HL-60 (cell line): Measurements from ENCODE around the gene TAF5L.

ENCODE experiments used
- DNase-seq, 2 experiments: peaks; one replicate each; pipeline ENCODE4 v3.0.0-alpha.2; 2010 to 2020; ENCODE audit warnings: low read depth in 1 of 2, low spot score in 1 of 2
- H3K27ac ChIP-seq: fragments of 250-450 bp; sonication (Bioruptor Pico); replicated peaks from 2 replicates; pipeline ENCODE4 v1.5.1; 2020; ENCODE audit warnings: mild to moderate bottlenecking, moderate library complexity
- H3K27me3 ChIP-seq: fragments of 250-450 bp; sonication (Bioruptor Pico); 2 replicates; pipeline ENCODE4 v1.5.1; 2021; ENCODE audit warnings: mild to moderate bottlenecking, moderate library complexity; ENCODE audit not compliant: insufficient read depth, poor library complexity, severe bottlenecking
- H3K4me3 ChIP-seq: replicated peaks from 2 replicates; pipeline ENCODE4 v1.5.1; 2011; ENCODE audit warnings: mild to moderate bottlenecking, control low read depth, low read length; ENCODE audit not compliant: insufficient read depth
- CTCF ChIP-seq: IDR thresholded peaks from one replicate; pipeline ENCODE4 v1.5.1; 2011; ENCODE audit warnings: low read length, control low read depth, inconsistent platforms; ENCODE audit not compliant: insufficient read depth
- GABPA ChIP-seq: IDR thresholded peaks from 2 replicates; pipeline ENCODE4 v1.6.1; 2012; ENCODE audit warnings: low read depth
- POLR2AphosphoS5 ChIP-seq: IDR thresholded peaks from 2 replicates; pipeline ENCODE4 v1.6.1; 2012; ENCODE audit warnings: low read depth
- REST ChIP-seq: IDR thresholded peaks from 2 replicates; pipeline ENCODE4 v1.6.1; 2012; ENCODE audit warnings: low read depth; ENCODE audit not compliant: insufficient replicate concordance
- SPI1 ChIP-seq: IDR thresholded peaks from 2 replicates; pipeline ENCODE4 v1.6.1; 2012; ENCODE audit warnings: low read depth, mild to moderate bottlenecking, borderline replicate concordance

The TAF5L gene

GRCh38 chr1:229563701-229564100 lies 62.2 kb downstream of the TAF5L start:
- TF ChIP-seq CTCF (no peak), GABPA (no peak), POLR2AphosphoS5 (no peak), REST (no peak), SPI1 (no peak)
- Histone ChIP-seq H3K27ac (no peak overlapping the region), H3K4me3 (no peak overlapping the region), H3K27me3 (no peaks in the 10 kb centered on the region)
- DNase-seq = no peak

- no peaks in the 10 kb centered on the region for H3K27me3 ChIP-seq
- TF ChIP-seq POLR2AphosphoS5 (no peak), GABPA (no peak), SPI1 (no peak), CTCF (no peak), REST (no peak)
- no peak for DNase-seq
- H3K4me3 ChIP-seq = no peak overlapping the region
- H3K27ac ChIP-seq = no peak overlapping the region
Observed at GRCh38 chr1:229563241-229563640, 62.7 kb downstream of the TAF5L start.

- H3K4me3 ChIP-seq = no peak overlapping the region
- no peaks in the 10 kb centered on the region for H3K27me3 ChIP-seq
- DNase-seq = no peak
- TF ChIP-seq POLR2AphosphoS5 (no peak), SPI1 (no peak), CTCF (no peak), GABPA (no peak), REST (no peak)
- no peak overlapping the region for H3K27ac ChIP-seq
Observed at GRCh38 chr1:229562686-229563085, 63.2 kb downstream of the TAF5L start.
